Astrocyte (in vitro differentiated cells and primary cell): ENCODE data around the gene OTOG.

ENCODE experiments used
- EZH2 ChIP-seq: IDR thresholded peaks from 2 replicates; pipeline ENCODE4 v1.6.1; 2012; ENCODE audit warnings: mild to moderate bottlenecking, low read length, inconsistent platforms; ENCODE audit not compliant: insufficient read depth
- TF ChIP-seq, protein P1 (sequence below): IDR thresholded peaks from 2 replicates; pipeline ENCODE4 v1.5.1; 2011; ENCODE audit warnings: low read depth, mild to moderate bottlenecking, inconsistent platforms, low read length, moderate library complexity; ENCODE audit not compliant: insufficient read depth

DNA sequence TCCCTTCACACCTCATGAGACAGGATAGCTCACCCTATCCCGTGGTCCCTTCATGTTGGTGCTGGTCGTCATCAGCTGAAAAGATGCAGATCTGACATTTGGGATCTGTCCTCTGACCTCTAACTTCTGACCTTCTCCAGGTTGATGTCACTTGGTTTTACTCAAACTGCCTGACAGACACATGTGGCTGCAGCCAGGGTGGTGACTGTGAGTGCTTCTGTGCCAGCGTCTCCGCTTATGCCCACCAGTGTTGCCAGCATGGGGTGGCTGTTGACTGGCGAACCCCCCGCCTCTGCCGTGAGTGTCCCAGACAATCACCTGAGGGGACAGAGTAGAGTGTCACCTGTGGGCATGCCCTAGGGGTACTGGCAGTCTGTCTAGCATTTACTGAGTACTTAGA lies 49.7 kb downstream of the OTOG start:
- TF ChIP-seq, protein P1, sequence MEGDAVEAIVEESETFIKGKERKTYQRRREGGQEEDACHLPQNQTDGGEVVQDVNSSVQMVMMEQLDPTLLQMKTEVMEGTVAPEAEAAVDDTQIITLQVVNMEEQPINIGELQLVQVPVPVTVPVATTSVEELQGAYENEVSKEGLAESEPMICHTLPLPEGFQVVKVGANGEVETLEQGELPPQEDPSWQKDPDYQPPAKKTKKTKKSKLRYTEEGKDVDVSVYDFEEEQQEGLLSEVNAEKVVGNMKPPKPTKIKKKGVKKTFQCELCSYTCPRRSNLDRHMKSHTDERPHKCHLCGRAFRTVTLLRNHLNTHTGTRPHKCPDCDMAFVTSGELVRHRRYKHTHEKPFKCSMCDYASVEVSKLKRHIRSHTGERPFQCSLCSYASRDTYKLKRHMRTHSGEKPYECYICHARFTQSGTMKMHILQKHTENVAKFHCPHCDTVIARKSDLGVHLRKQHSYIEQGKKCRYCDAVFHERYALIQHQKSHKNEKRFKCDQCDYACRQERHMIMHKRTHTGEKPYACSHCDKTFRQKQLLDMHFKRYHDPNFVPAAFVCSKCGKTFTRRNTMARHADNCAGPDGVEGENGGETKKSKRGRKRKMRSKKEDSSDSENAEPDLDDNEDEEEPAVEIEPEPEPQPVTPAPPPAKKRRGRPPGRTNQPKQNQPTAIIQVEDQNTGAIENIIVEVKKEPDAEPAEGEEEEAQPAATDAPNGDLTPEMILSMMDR: no peak
- TF ChIP-seq EZH2: no peak
